K562 (cell line): ENCODE data around the gene GVQW3. TPM values are rescaled to one million over a fixed set of nuclear protein-coding genes. Genes with fewer than 3 reads are reported as not detected.

Experiments
- ATAC-seq: fragments of 200-7000 bp; cut with Tn5 transposase; 3 replicates; pipeline ENCODE4 v1.9.1; 2020; ENCODE audit warnings: moderate library complexity
- BruUV-seq: library from RNA; stranded (reverse); fragments of 400-500 nt; replicated peaks from 2 replicates; lab custom pipeline; 2021; lab: Mats Ljungman, UMichigan
- CTCF ChIA-PET: fragments of 300-600 bp; formaldehyde crosslinking; extraction: SDS; loops from one replicate; lab custom pipeline; 2021; ENCODE audit warnings: low intra/inter-chr PET ratio; lab: Yijun Ruan, JAX
- POLR2A ChIA-PET: fragments of 300-600, 350-650 bp; sonication (Branson Sonifier 250); formaldehyde crosslinking; extraction: SDS; loops from one replicate; lab custom pipeline; 2021; ENCODE audit warnings: antibody characterized with exemption, inconsistent platforms; lab: Yijun Ruan, JAX
- DNase-seq, 4 experiments: peaks; one replicate each; pipeline versions ENCODE4 v3.0.0 to v3.0.0-alpha.2; 2011 to 2018; ENCODE audit warnings: low spot score in 3 of 4, mixed read lengths in 3 of 4; ENCODE audit errors: extremely low read depth in 1 of 4
- FAIRE-seq: peaks from 2 replicates; lab custom pipeline; 2011; peaks lifted over from hg19 to GRCh38; lab: Jason Lieb, UNC
- H2AFZ ChIP-seq: 2 replicates; pipeline ENCODE4 v1.6.0; 2011; ENCODE audit warnings: low read depth, low read length, control low read depth, inconsistent platforms
- H3K27ac ChIP-seq: fragments of 200-600 bp; 3 replicates; pipeline ENCODE4 v1.8.0; 2011; ENCODE audit warnings: low read depth, mild to moderate bottlenecking, control low read depth, inconsistent platforms, low read length, moderate library complexity, mixed read lengths; ENCODE audit errors: extremely low read depth
- H3K27me3 ChIP-seq, 2 experiments: fragments of 300-600 bp in 1 of 2; 2 replicates in 1 of 2; 3 replicates in 1 of 2; pipeline versions ENCODE4 v1.6.0 to v1.8.0; 2011; ENCODE audit warnings: inconsistent platforms in 2 of 2, low read length in 2 of 2, mild to moderate bottlenecking in 1 of 2, mixed read lengths in 1 of 2, moderate library complexity in 1 of 2; ENCODE audit not compliant: control insufficient read depth in 2 of 2, insufficient read depth in 2 of 2
- H3K36me3 ChIP-seq: fragments of 300-600 bp; 3 replicates; pipeline ENCODE4 v1.8.0; 2011; ENCODE audit warnings: mild to moderate bottlenecking, low read length, inconsistent platforms; ENCODE audit not compliant: control insufficient read depth, insufficient read depth
- H3K4me1 ChIP-seq, 2 experiments: fragments of 200-600 bp in 1 of 2; replicated peaks in 1 of 2; 2 replicates in 1 of 2; 3 replicates in 1 of 2; pipeline versions ENCODE4 v1.5.1 to v1.8.0; 2011; ENCODE audit warnings: inconsistent platforms in 2 of 2, low read length in 2 of 2, mild to moderate bottlenecking in 1 of 2, mixed read lengths in 1 of 2, moderate library complexity in 1 of 2; ENCODE audit not compliant: control insufficient read depth in 2 of 2, insufficient read depth in 2 of 2
- H3K4me2 ChIP-seq: 2 replicates; pipeline ENCODE4 v1.6.1; 2011; ENCODE audit warnings: low read length, control low read depth, inconsistent platforms, mixed read lengths; ENCODE audit not compliant: insufficient read depth
- H3K4me3 ChIP-seq: fragments of 200-600 bp; sonication (generic), shearing (Covaris generic); 2 replicates; pipeline ENCODE4 v1.5.1; 2016; ENCODE audit warnings: control low read depth, inconsistent platforms
- H3K79me2 ChIP-seq: fragments of 200-600 bp; 3 replicates; pipeline ENCODE4 v1.8.0; 2011; ENCODE audit warnings: low read length, inconsistent platforms; ENCODE audit not compliant: control insufficient read depth, insufficient read depth
- H3K9ac ChIP-seq, 2 experiments: 2 replicates each; pipeline versions ENCODE4 v1.6.0 to v1.6.1; 2011; ENCODE audit warnings: low read depth in 2 of 2, low read length in 2 of 2, control low read depth in 1 of 2, inconsistent platforms in 1 of 2, mild to moderate bottlenecking in 1 of 2, mixed read lengths in 1 of 2; ENCODE audit not compliant: insufficient read depth in 1 of 2
- H3K9me1 ChIP-seq: one replicate; pipeline ENCODE4 v1.6.0; 2011; ENCODE audit warnings: inconsistent platforms, mild to moderate bottlenecking, low read length, moderate library complexity; ENCODE audit not compliant: control insufficient read depth, insufficient read depth
- H3K9me3 ChIP-seq: replicated peaks from 2 replicates; pipeline ENCODE4 v1.5.1; 2011; ENCODE audit warnings: low read depth, low read length, inconsistent platforms; ENCODE audit not compliant: control insufficient read depth, insufficient read depth
- H4K20me1 ChIP-seq: replicated peaks from 2 replicates; pipeline ENCODE4 v1.6.1; 2011; ENCODE audit warnings: low read length, inconsistent platforms, mixed read lengths; ENCODE audit not compliant: control insufficient read depth, insufficient read depth
- C11orf30 ChIP-seq: fragments of 450-650 bp; IDR thresholded peaks from 2 replicates; pipeline ENCODE4 v1.6.1; 2016; ENCODE audit warnings: low read depth, mild to moderate bottlenecking
- MAFF ChIP-seq: IDR thresholded peaks from 2 replicates; pipeline ENCODE4 v1.6.1; 2012; ENCODE audit warnings: low read length, improper control_type of control experiment
- MAFG ChIP-seq: fragments of 450-650 bp; conservative IDR thresholded peaks from 2 replicates; pipeline ENCODE4 v1.6.1; 2016; ENCODE audit warnings: missing genetic modification characterization, missing compliant biosample characterization
- MAFK ChIP-seq: IDR thresholded peaks from 2 replicates; pipeline ENCODE4 v1.6.1; 2011; ENCODE audit warnings: low read length, improper control_type of control experiment
- MXD1 ChIP-seq: fragments of 250-450 bp; sonication (Bioruptor Pico); IDR thresholded peaks from 2 replicates; pipeline ENCODE4 v1.8.0; 2021; ENCODE audit warnings: borderline replicate concordance, mild to moderate bottlenecking, moderate library complexity; ENCODE audit not compliant: poor library complexity, severe bottlenecking
- ZNF224 ChIP-seq: sonication (generic); formaldehyde crosslinking; IDR thresholded peaks from 2 replicates; pipeline ENCODE4 v1.8.0; 2022; ENCODE audit warnings: mild to moderate bottlenecking, missing genetic modification reagents
- ZNF316 ChIP-seq: fragments of 450-650 bp; IDR thresholded peaks from 2 replicates; pipeline ENCODE4 v1.6.1; 2016
- WGBS: fragments of 100-300 bp; shearing (Covaris generic); methylation state at CpG from one replicate; pipeline ENCODE4 v1.1.6; 2016; ENCODE audit warnings: low coverage, mixed read lengths; ENCODE audit not compliant: insufficient coverage; ENCODE audit errors: missing lambda C conversion rate; 5-methylcytosine and 5-hydroxymethylcytosine counted together
- in situ Hi-C: fragments of 300-500 bp; cut with MboI; formaldehyde crosslinking; loops from 4 replicates; pipeline ENCODE4 v1.15.0; 2018; ENCODE audit warnings: inconsistent platforms, mixed read lengths
- intact Hi-C: fragments of 100-400 bp; cut with micrococcal nuclease; formaldehyde crosslinking; loops from 2 replicates; pipeline ENCODE4 v1.14.2; 2022
- polyA plus RNA-seq, 8 experiments: library from polyadenylated mRNA; depleted of rRNA in 4 of 8; stranded (reverse) in 5 of 8; unstranded in 3 of 8; fragments of >200 nt; fragmentation: Nextera tagmentation in 2 of 8; fragmentation: Illumina TruSeq in 1 of 8; extraction: Ambion mirVana in 2 of 8; extraction: Trizol in 1 of 8; gene quantifications; 2 replicates each; pipeline versions ENCODE4 v1.2.1 to v1.2.3, GENCODE V29; 2011 to 2014; ENCODE audit warnings: inconsistent platforms in 1 of 8, missing spikeins in 1 of 8
- total RNA-seq, 7 experiments: library from RNA; depleted of rRNA in 6 of 7; stranded (reverse); fragments of >200 nt in 6 of 7; fragmentation: Illumina TruSeq in 2 of 7; extraction: Trizol in 2 of 7; gene quantifications; 2 replicates each; pipeline versions ENCODE4 v1.2.1 to v1.2.3, GENCODE V29; 2011 to 2021; ENCODE audit warnings: low replicate concordance in 1 of 7

The GVQW3 gene
- total and polyA plus RNA-seq, 9 of the 15 experiments (the other 6 are each of a cell fraction or from before 2014, with no cell fraction given): 0.66 to 5.7 (median 2.1) TPM

- intact Hi-C loops: no loop called here
- no TSS peak for BruUV-seq
- no peak overlapping the region for H3K4me3 ChIP-seq
- H3K36me3 ChIP-seq: peaks cover 17% of the 10 kb centered on the region; the same call in 2 of the 3 replicates
- no peaks in the 10 kb centered on the region for H3K9me3 ChIP-seq
- ChIA-PET POLR2A (no interaction called here), CTCF (interaction anchor here (0.6 kb wide), 1 partner anchor 722 kb away, joined by 3 read pairs; no protein-coding TSS in a partner anchor)
- H2AFZ ChIP-seq: no peak overlapping the region
- no peaks in the 10 kb centered on the region for H3K27me3 ChIP-seq
- H3K79me2 ChIP-seq: peaks cover 87% of the 10 kb centered on the region
- ATAC-seq (no peak), DNase-seq (no peak), FAIRE-seq (no peak)
- no peaks in the 10 kb centered on the region for H3K9me1 ChIP-seq
- no peak overlapping the region for H3K4me2 ChIP-seq
- H3K9ac ChIP-seq: no peak overlapping the region
- H3K4me1 ChIP-seq: peaks cover 15 to 17% of the 10 kb centered on the region in 2 experiments
- WGBS: 46% methylated on average over 1 of the region's 1 CpG
- H4K20me1 ChIP-seq: peaks cover 15% of the 10 kb centered on the region
- no peak overlapping the region for H3K27ac ChIP-seq
- in situ Hi-C loops: no loop called here
- peak; percentile 48 for TF ChIP-seq MAFG (tag)
- TF ChIP-seq ZNF316: peak; percentile 83
- peak; percentile 62 for TF ChIP-seq C11orf30
- no peak for TF ChIP-seq MXD1
- no peak for TF ChIP-seq ZNF224 (CRISPR knock-in tag)
- TF ChIP-seq MAFF: peak; percentile 59
- peak; percentile 33; the same call in 1 of the 2 replicates for TF ChIP-seq MAFK
- TF ChIP-seq, all 486 proteins: peak for 5
Measured at GRCh38 chr11:76368490-76368889, 12.6 kb upstream of the GVQW3 start.
